ENCODE measurements around the gene LRIT1. TPM values are rescaled to one million over a fixed set of nuclear protein-coding genes. Genes with fewer than 3 reads are reported as not detected.

The LRIT1 gene
- total RNA-seq, 2 experiments from 2014 or later, result not detected

GRCh38 chr10:84202349-84202748, 39.0 kb downstream of the LRIT1 start:
- H3K36me3 Mint-ChIP-seq (ENCODE audit: low read depth), result no peaks in the 10 kb centered on the region
- H3K27ac Mint-ChIP-seq, result no peak overlapping the region
- ChIA-PET POLR2A (no interaction called here), CTCF (interaction anchor here (2.2 kb wide), 1 partner anchor 54 kb away, joined by 5 read pairs; no protein-coding TSS in a partner anchor)
- no peaks in the 10 kb centered on the region for H3K9me3 Mint-ChIP-seq
- no peaks in the 10 kb centered on the region for H3K4me1 Mint-ChIP-seq
- DNase-seq, result no peak
- H3K4me3 Mint-ChIP-seq, result no peak overlapping the region
- H3K27me3 Mint-ChIP-seq, result peaks cover 13% of the 10 kb centered on the region

- no peaks in the 10 kb centered on the region for H3K9me3 Mint-ChIP-seq
- no peaks in the 10 kb centered on the region for H3K36me3 Mint-ChIP-seq (ENCODE audit: low read depth)
- H3K27ac Mint-ChIP-seq, result no peak overlapping the region
- ChIA-PET CTCF (interaction anchor here (2.2 kb wide), 1 partner anchor 54 kb away, joined by 5 read pairs; no protein-coding TSS in a partner anchor), POLR2A (no interaction called here)
- no peak for DNase-seq
- no peak overlapping the region for H3K4me3 Mint-ChIP-seq
- peaks cover 14% of the 10 kb centered on the region for H3K27me3 Mint-ChIP-seq
- H3K4me1 Mint-ChIP-seq, result no peaks in the 10 kb centered on the region
Measured at GRCh38 chr10:84201682-84202081, 39.7 kb downstream of the LRIT1 start.

- Mint-ChIP-seq H3K27ac (no peak overlapping the region), H3K4me1 (no peaks in the 10 kb centered on the region), H3K36me3 (ENCODE audit: low read depth) (no peaks in the 10 kb centered on the region), H3K9me3 (no peaks in the 10 kb centered on the region), H3K27me3 (peaks cover 17% of the 10 kb centered on the region), H3K4me3 (no peak overlapping the region)
- no peak for DNase-seq
- CTCF ChIA-PET, result interaction anchor here (2.2 kb wide), 1 partner anchor 53 kb away, joined by 5 read pairs; no protein-coding TSS in a partner anchor
- POLR2A ChIA-PET, result no interaction called here
Measured at GRCh38 chr10:84201244-84201606, 40.1 kb downstream of the LRIT1 start.

- POLR2A ChIA-PET, result no interaction called here
- no peak overlapping the region for H3K27ac Mint-ChIP-seq
- no peaks in the 10 kb centered on the region for H3K4me1 Mint-ChIP-seq
- DNase-seq, result no peak
- CTCF ChIA-PET, result interaction anchor here (2.2 kb wide), 1 partner anchor 53 kb away, joined by 5 read pairs; no protein-coding TSS in a partner anchor
- H3K9me3 Mint-ChIP-seq, result no peaks in the 10 kb centered on the region
- no peaks in the 10 kb centered on the region for H3K36me3 Mint-ChIP-seq (ENCODE audit: low read depth)
- H3K4me3 Mint-ChIP-seq, result no peak overlapping the region
- H3K27me3 Mint-ChIP-seq, result peaks cover 23% of the 10 kb centered on the region
Measured at GRCh38 chr10:84200537-84201243, 40.7 kb downstream of the LRIT1 start.

GRCh38 chr10:84198206-84198915, 43.0 kb downstream of the LRIT1 start:
- H3K27ac Mint-ChIP-seq, result no peak overlapping the region
- H3K27me3 Mint-ChIP-seq, result peaks cover 35% of the 10 kb centered on the region
- H3K9me3 Mint-ChIP-seq, result no peaks in the 10 kb centered on the region
- H3K4me3 Mint-ChIP-seq, result no peak overlapping the region
- no peaks in the 10 kb centered on the region for H3K4me1 Mint-ChIP-seq
- POLR2A ChIA-PET, result no interaction called here
- CTCF ChIA-PET, result no interaction called here
- DNase-seq, result no peak
- no peaks in the 10 kb centered on the region for H3K36me3 Mint-ChIP-seq (ENCODE audit: low read depth)

- CTCF ChIA-PET, result no interaction called here
- Mint-ChIP-seq H3K36me3 (ENCODE audit: low read depth) (no peaks in the 10 kb centered on the region), H3K27me3 (peaks cover 41% of the 10 kb centered on the region), H3K4me3 (no peak overlapping the region), H3K27ac (no peak overlapping the region), H3K9me3 (no peaks in the 10 kb centered on the region), H3K4me1 (no peaks in the 10 kb centered on the region)
- POLR2A ChIA-PET, result no interaction called here
- no peak for DNase-seq
Measured at GRCh38 chr10:84197643-84198042, 43.7 kb downstream of the LRIT1 start.

GRCh38 chr10:84196941-84197340, 44.4 kb downstream of the LRIT1 start:
- POLR2A ChIA-PET, result no interaction called here
- Mint-ChIP-seq H3K9me3 (no peaks in the 10 kb centered on the region), H3K27me3 (peaks cover 45% of the 10 kb centered on the region), H3K4me1 (no peaks in the 10 kb centered on the region), H3K4me3 (no peak overlapping the region), H3K36me3 (ENCODE audit: low read depth) (no peaks in the 10 kb centered on the region), H3K27ac (no peak overlapping the region)
- CTCF ChIA-PET, result no interaction called here
- DNase-seq, result no peak

- H3K9me3 Mint-ChIP-seq, result no peaks in the 10 kb centered on the region
- DNase-seq, result no peak
- ChIA-PET POLR2A (no interaction called here), CTCF (no interaction called here)
- peaks cover 5% of the 10 kb centered on the region for H3K4me1 Mint-ChIP-seq
- H3K27me3 Mint-ChIP-seq, result peaks cover 45% of the 10 kb centered on the region
- no peak overlapping the region for H3K27ac Mint-ChIP-seq
- no peaks in the 10 kb centered on the region for H3K36me3 Mint-ChIP-seq (ENCODE audit: low read depth)
- H3K4me3 Mint-ChIP-seq, result no peak overlapping the region
Measured at GRCh38 chr10:84196083-84196482, 45.3 kb downstream of the LRIT1 start.

- H3K27me3 Mint-ChIP-seq, result peaks cover 45% of the 10 kb centered on the region
- H3K36me3 Mint-ChIP-seq (ENCODE audit: low read depth), result no peaks in the 10 kb centered on the region
- POLR2A ChIA-PET, result no interaction called here
- CTCF ChIA-PET, result no interaction called here
- DNase-seq, result no peak
- H3K9me3 Mint-ChIP-seq, result no peaks in the 10 kb centered on the region
- peaks cover 7% of the 10 kb centered on the region for H3K4me1 Mint-ChIP-seq
- H3K27ac Mint-ChIP-seq, result no peak overlapping the region
- H3K4me3 Mint-ChIP-seq, result peak overlapping the region; percentile 32
Measured at GRCh38 chr10:84195044-84195830, 46.1 kb downstream of the LRIT1 start.

- DNase-seq, result peak; percentile 36
- CTCF ChIA-PET, result no interaction called here
- H3K9me3 Mint-ChIP-seq, result no peaks in the 10 kb centered on the region
- peaks cover 7% of the 10 kb centered on the region for H3K4me1 Mint-ChIP-seq
- POLR2A ChIA-PET, result no interaction called here
- peaks cover 45% of the 10 kb centered on the region for H3K27me3 Mint-ChIP-seq
- no peak within 1 kb of the TSS for H3K27ac Mint-ChIP-seq
- no peaks in the 10 kb centered on the region for H3K36me3 Mint-ChIP-seq (ENCODE audit: low read depth)
- peak within 1 kb of the TSS; percentile 32 for H3K4me3 Mint-ChIP-seq
Measured at GRCh38 chr10:84194424-84195043, 46.8 kb downstream of the LRIT1 start, which contains the start of gene CDHR1. TSS of gene CDHR1 (plus strand) at chr10:84194537. CDS start at chr10:84194761, 224 bp downstream.

- H3K9me3 Mint-ChIP-seq, result no peaks in the 10 kb centered on the region
- H3K4me1 Mint-ChIP-seq, result peaks cover 7% of the 10 kb centered on the region
- POLR2A ChIA-PET, result no interaction called here
- DNase-seq, result no peak
- H3K4me3 Mint-ChIP-seq, result no peak overlapping the region
- H3K36me3 Mint-ChIP-seq (ENCODE audit: low read depth), result no peaks in the 10 kb centered on the region
- peaks cover 45% of the 10 kb centered on the region for H3K27me3 Mint-ChIP-seq
- CTCF ChIA-PET, result no interaction called here
- H3K27ac Mint-ChIP-seq, result no peak overlapping the region
Measured at GRCh38 chr10:84193846-84194423, 47.4 kb downstream of the LRIT1 start.

GRCh38 chr10:84193327-84193726, 48.0 kb downstream of the LRIT1 start:
- no peak for DNase-seq
- H3K27me3 Mint-ChIP-seq, result peaks cover 43% of the 10 kb centered on the region
- H3K4me1 Mint-ChIP-seq, result peaks cover 7% of the 10 kb centered on the region
- ChIA-PET POLR2A (interaction anchor here (1.7 kb wide), 1 partner anchor 12 kb away, joined by 5 read pairs; no protein-coding TSS in a partner anchor), CTCF (interaction anchor here (0.6 kb wide), 1 partner anchor 135 kb away, joined by 3 read pairs; no protein-coding TSS in a partner anchor)
- H3K27ac Mint-ChIP-seq, result no peak overlapping the region
- no peak overlapping the region for H3K4me3 Mint-ChIP-seq
- no peaks in the 10 kb centered on the region for H3K9me3 Mint-ChIP-seq
- H3K36me3 Mint-ChIP-seq (ENCODE audit: low read depth), result no peaks in the 10 kb centered on the region

Data from activated CD4-positive, alpha-beta memory T cell treated with anti-CD3 and anti-CD28 coated beads, Interleukin-2, amount 10 ng/mL, durations not matched to agents 7 days and 5 days (primary cell).